Measurements from ENCODE around the gene CDH22.

Gene CDH22

DNA sequence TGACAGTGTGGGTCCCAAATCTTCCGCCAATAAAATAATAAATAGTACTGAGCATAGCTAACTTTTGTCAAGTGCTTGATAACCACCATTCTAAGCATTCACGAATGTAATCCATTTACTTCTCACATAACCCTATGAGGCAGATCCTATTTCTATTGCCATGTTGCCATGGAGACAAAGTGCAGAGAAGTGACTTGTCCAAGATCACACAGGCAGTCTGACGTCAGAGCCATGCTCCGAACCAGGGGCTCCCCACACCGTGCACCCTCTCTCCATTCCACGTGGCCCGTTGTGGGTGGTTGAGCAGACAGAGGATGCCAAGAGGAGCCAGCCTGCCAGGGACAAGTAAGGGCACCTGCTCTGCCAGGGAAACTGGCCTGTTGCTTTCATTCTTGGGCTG lies 38.9 kb downstream of the CDH22 start:
- H3K36me3 ChIP-seq (replicated peaks; ENCODE audit: low read depth, low read length): no peaks in the 10 kb centered on the region
- H3K4me1 ChIP-seq (ENCODE audit: low read length): no peaks in the 10 kb centered on the region
- no peak overlapping the region for H2AFZ ChIP-seq (ENCODE audit: low read depth, low read length)
- no peak overlapping the region for H3K27ac ChIP-seq (ENCODE audit: low read length)
- no peak overlapping the region for H3K9ac ChIP-seq (ENCODE audit: low read length)
- no peaks in the 10 kb centered on the region for H4K20me1 ChIP-seq (ENCODE audit: insufficient read depth, low read length)
- H3K4me3 ChIP-seq (ENCODE audit: low read length): no peak overlapping the region
- peaks cover 64% of the 10 kb centered on the region for H3K27me3 ChIP-seq (ENCODE audit: low read depth, low read length)
- no peaks in the 10 kb centered on the region for H3K79me2 ChIP-seq (ENCODE audit: low read length)
- TF ChIP-seq CTCF (IDR thresholded peaks at IDR 0.05; ENCODE audit: low read depth, low read length) (no peak), EZH2phosphoT487 (IDR thresholded peaks at IDR 0.05; ENCODE audit: low read depth) (no peak)
- no peaks in the 10 kb centered on the region; the same call in 1 of the 2 replicates for H3K9me3 ChIP-seq (ENCODE audit: insufficient read depth, low read length)
- H3K4me2 ChIP-seq (ENCODE audit: low read length): no peak overlapping the region

GRCh38 chr20:46268662-46269061 lies 39.6 kb downstream of the CDH22 start:
- Histone ChIP-seq H3K4me3 (ENCODE audit: low read length) (no peak overlapping the region), H3K36me3 (replicated peaks; ENCODE audit: low read depth, low read length) (no peaks in the 10 kb centered on the region), H3K27me3 (ENCODE audit: low read depth, low read length) (peaks cover 64% of the 10 kb centered on the region), H3K27ac (ENCODE audit: low read length) (no peak overlapping the region), H3K4me2 (ENCODE audit: low read length) (no peak overlapping the region), H3K9ac (ENCODE audit: low read length) (no peak overlapping the region), H3K9me3 (ENCODE audit: insufficient read depth, low read length) (no peaks in the 10 kb centered on the region; the same call in 1 of the 2 replicates), H4K20me1 (ENCODE audit: insufficient read depth, low read length) (no peaks in the 10 kb centered on the region), H3K79me2 (ENCODE audit: low read length) (no peaks in the 10 kb centered on the region), H3K4me1 (ENCODE audit: low read length) (no peaks in the 10 kb centered on the region), H2AFZ (ENCODE audit: low read depth, low read length) (no peak overlapping the region)
- no peak for TF ChIP-seq CTCF (IDR thresholded peaks at IDR 0.05; ENCODE audit: low read depth, low read length)
- no peak for TF ChIP-seq EZH2phosphoT487 (IDR thresholded peaks at IDR 0.05; ENCODE audit: low read depth)

GRCh38 chr20:46268131-46268614 lies 40.1 kb downstream of the CDH22 start:
- no peaks in the 10 kb centered on the region for H4K20me1 ChIP-seq (ENCODE audit: insufficient read depth, low read length)
- no peak for TF ChIP-seq CTCF (IDR thresholded peaks at IDR 0.05; ENCODE audit: low read depth, low read length)
- no peak for TF ChIP-seq EZH2phosphoT487 (IDR thresholded peaks at IDR 0.05; ENCODE audit: low read depth)
- H3K9ac ChIP-seq (ENCODE audit: low read length): no peak overlapping the region
- no peak overlapping the region for H3K27ac ChIP-seq (ENCODE audit: low read length)
- H3K79me2 ChIP-seq (ENCODE audit: low read length): no peaks in the 10 kb centered on the region
- H3K4me3 ChIP-seq (ENCODE audit: low read length): no peak overlapping the region
- no peaks in the 10 kb centered on the region; the same call in 1 of the 2 replicates for H3K9me3 ChIP-seq (ENCODE audit: insufficient read depth, low read length)
- no peaks in the 10 kb centered on the region for H3K4me1 ChIP-seq (ENCODE audit: low read length)
- no peak overlapping the region for H2AFZ ChIP-seq (ENCODE audit: low read depth, low read length)
- peaks cover 65% of the 10 kb centered on the region for H3K27me3 ChIP-seq (ENCODE audit: low read depth, low read length)
- no peak overlapping the region for H3K4me2 ChIP-seq (ENCODE audit: low read length)
- H3K36me3 ChIP-seq (replicated peaks; ENCODE audit: low read depth, low read length): no peaks in the 10 kb centered on the region

GRCh38 chr20:46267108-46268105 lies 40.9 kb downstream of the CDH22 start:
- no peaks in the 10 kb centered on the region; the same call in 1 of the 2 replicates for H3K9me3 ChIP-seq (ENCODE audit: insufficient read depth, low read length)
- no peak overlapping the region for H3K9ac ChIP-seq (ENCODE audit: low read length)
- no peak overlapping the region for H3K4me3 ChIP-seq (ENCODE audit: low read length)
- no peak overlapping the region for H2AFZ ChIP-seq (ENCODE audit: low read depth, low read length)
- peaks cover 61% of the 10 kb centered on the region for H3K27me3 ChIP-seq (ENCODE audit: low read depth, low read length)
- H3K27ac ChIP-seq (ENCODE audit: low read length): no peak overlapping the region
- H3K4me2 ChIP-seq (ENCODE audit: low read length): no peak overlapping the region
- no peaks in the 10 kb centered on the region for H3K4me1 ChIP-seq (ENCODE audit: low read length)
- TF ChIP-seq CTCF (IDR thresholded peaks at IDR 0.05; ENCODE audit: low read depth, low read length): no peak
- H3K79me2 ChIP-seq (ENCODE audit: low read length): no peaks in the 10 kb centered on the region
- H4K20me1 ChIP-seq (ENCODE audit: insufficient read depth, low read length): no peaks in the 10 kb centered on the region
- H3K36me3 ChIP-seq (replicated peaks; ENCODE audit: low read depth, low read length): no peaks in the 10 kb centered on the region
